GM12878 (cell line): ENCODE data around the gene DLK1. TPM values are rescaled to one million over a fixed set of nuclear protein-coding genes. Genes with fewer than 3 reads are reported as not detected.

Experiments
- ATAC-seq: fragments of 200-7000 bp; cut with Tn5 transposase; 3 replicates; pipeline ENCODE4 v1.9.1; 2020; ENCODE audit warnings: mild to moderate bottlenecking, moderate library complexity
- Bru-seq: library from RNA; stranded (reverse); fragments of 400-500 nt; gene quantifications from one replicate; lab custom pipeline; 2021; lab: Mats Ljungman, UMichigan
- BruChase-seq, 2 experiments: library from RNA; stranded (reverse); fragments of 400-500 nt; gene quantifications; one replicate each; lab custom pipeline; 2021; lab: Mats Ljungman, UMichigan
- BruUV-seq: library from RNA; stranded (reverse); fragments of 400-500 nt; replicated peaks from 2 replicates; lab custom pipeline; 2021; lab: Mats Ljungman, UMichigan
- CTCF ChIA-PET: fragments of 300-600 bp; sonication (Branson Sonifier 250); formaldehyde crosslinking; extraction: SDS; loops from one replicate; lab custom pipeline; 2021; ENCODE audit warnings: inconsistent platforms; lab: Yijun Ruan, JAX
- POLR2A ChIA-PET: fragments of 350-600 bp; formaldehyde crosslinking; extraction: SDS; loops from one replicate; lab custom pipeline; 2021; ENCODE audit warnings: inconsistent platforms; lab: Charles Lee
- RAD21 ChIA-PET: fragments of 300-600 bp; sonication (Branson Sonifier 250); formaldehyde crosslinking; loops from one replicate; lab custom pipeline; 2023; ENCODE audit warnings: antibody characterized with exemption; ENCODE audit not compliant: unreplicated experiment; lab: Charles Lee
- SMC1A ChIA-PET: fragments of 300-600 bp; sonication (Branson Sonifier 250); formaldehyde crosslinking; loops from one replicate; lab custom pipeline; 2023; ENCODE audit not compliant: unreplicated experiment, uncharacterized antibody; lab: Charles Lee
- DNase-seq: peaks from one replicate; pipeline ENCODE4 v3.0.0-alpha.2; 2011; ENCODE audit warnings: low read depth, low spot score
- FAIRE-seq: peaks from 3 replicates; lab custom pipeline; 2011; peaks lifted over from hg19 to GRCh38; lab: Jason Lieb, UNC
- H2AFZ ChIP-seq: 2 replicates; pipeline ENCODE4 v1.6.0; 2011; ENCODE audit warnings: low read depth, low read length, control low read depth; ENCODE audit not compliant: control insufficient read depth
- H3K27ac ChIP-seq: 2 replicates; pipeline ENCODE4 v1.5.1; 2011; ENCODE audit warnings: control low read depth; ENCODE audit not compliant: control insufficient read depth, insufficient read depth
- H3K27me3 ChIP-seq, 2 experiments: replicated peaks in 1 of 2; 2 replicates each; pipeline versions ENCODE4 v1.6.0 to v1.6.1; 2011; ENCODE audit warnings: low read length in 1 of 2; ENCODE audit not compliant: control insufficient read depth in 2 of 2, insufficient read depth in 2 of 2
- H3K36me3 ChIP-seq, 2 experiments: 2 replicates each; pipeline ENCODE4 v1.5.1; 2011; ENCODE audit warnings: low read length in 1 of 2; ENCODE audit not compliant: control insufficient read depth in 2 of 2, insufficient read depth in 2 of 2
- H3K4me1 ChIP-seq: 2 replicates; pipeline ENCODE4 v1.6.1; 2011; ENCODE audit warnings: mild to moderate bottlenecking, low read length, moderate library complexity, mixed read lengths; ENCODE audit not compliant: control insufficient read depth, insufficient read depth
- H3K4me2 ChIP-seq: 2 replicates; pipeline ENCODE4 v1.6.0; 2011; ENCODE audit warnings: control low read depth; ENCODE audit not compliant: control insufficient read depth, insufficient read depth
- H3K4me3 ChIP-seq: fragments of 200-600 bp; sonication (generic); 2 replicates; pipeline ENCODE4 v1.5.1; 2016
- H3K79me2 ChIP-seq: 2 replicates; pipeline ENCODE4 v1.6.0; 2011; ENCODE audit warnings: low read length; ENCODE audit not compliant: control insufficient read depth, insufficient read depth
- H3K9ac ChIP-seq: 2 replicates; pipeline ENCODE4 v1.8.0; 2011; ENCODE audit warnings: low read length, control low read depth, mixed read lengths; ENCODE audit not compliant: control insufficient read depth, insufficient read depth
- H3K9me3 ChIP-seq: replicated peaks from 3 replicates; pipeline ENCODE4 v1.5.1; 2011; ENCODE audit warnings: mild to moderate bottlenecking, low read length; ENCODE audit not compliant: control insufficient read depth, insufficient read depth
- H4K20me1 ChIP-seq: 2 replicates; pipeline ENCODE4 v1.6.0; 2011; ENCODE audit not compliant: control insufficient read depth, insufficient read depth
- CBX3 ChIP-seq: fragments of 200-600 bp; sonication (generic); IDR thresholded peaks from 2 replicates; pipeline ENCODE4 v1.6.1; 2016; ENCODE audit warnings: low read depth, borderline replicate concordance
- CEBPB ChIP-seq, 2 experiments: fragments of 150-350 bp in 1 of 2; IDR thresholded peaks; 2 replicates each; pipeline ENCODE4 v1.6.1; 2012 to 2014; ENCODE audit warnings: low read depth in 2 of 2, low read length in 2 of 2, borderline replicate concordance in 1 of 2, inconsistent platforms in 1 of 2
- CHD4 ChIP-seq: fragments of 200-600 bp; sonication (generic); IDR thresholded peaks from 2 replicates; pipeline ENCODE4 v1.6.1; 2016; ENCODE audit warnings: mild to moderate bottlenecking
- GATAD2B ChIP-seq: fragments of 450-650 bp; conservative IDR thresholded peaks from 2 replicates; pipeline ENCODE4 v1.6.1; 2017; ENCODE audit warnings: low read depth, mild to moderate bottlenecking, moderate library complexity
- HCFC1 ChIP-seq: fragments of 150-350 bp; IDR thresholded peaks from 2 replicates; pipeline ENCODE4 v1.6.1; 2014; ENCODE audit warnings: low read length
- JUNB ChIP-seq: IDR thresholded peaks from 2 replicates; pipeline ENCODE4 v1.6.1; 2016; ENCODE audit warnings: antibody characterized with exemption, mild to moderate bottlenecking
- NFXL1 ChIP-seq: fragments of 450-650 bp; IDR thresholded peaks from 2 replicates; pipeline ENCODE4 v1.6.1; 2017; ENCODE audit warnings: antibody characterized with exemption, mild to moderate bottlenecking, borderline replicate concordance
- POLR2AphosphoS2 ChIP-seq: IDR thresholded peaks from 2 replicates; pipeline ENCODE4 v1.6.1; 2011; ENCODE audit warnings: low read depth, mild to moderate bottlenecking, low read length, improper control_type of control experiment, moderate library complexity
- RB1 ChIP-seq: fragments of 450-650 bp; formaldehyde crosslinking; IDR thresholded peaks from 2 replicates; pipeline ENCODE4 v1.6.1; 2017; ENCODE audit warnings: mild to moderate bottlenecking, borderline replicate concordance
- WGBS: methylation state at CpG from one replicate; pipeline ENCODE4 v1.1.6; 2016; ENCODE audit warnings: low lambda C conversion rate; ENCODE audit not compliant: insufficient replicate concordance, insufficient coverage; ENCODE audit errors: missing lambda C conversion rate; 5-methylcytosine and 5-hydroxymethylcytosine counted together
- in situ Hi-C: fragments of 300-500 bp; cut with MboI; formaldehyde crosslinking; loops from 9 replicates; pipeline ENCODE4 v1.14.3; 2018; ENCODE audit warnings: mixed read lengths
- intact Hi-C: fragments of 100-400 bp; cut with micrococcal nuclease; formaldehyde crosslinking; loops from one replicate; pipeline ENCODE4 v1.14.2; 2022; ENCODE audit not compliant: unreplicated experiment
- long read RNA-seq, 2 experiments: library from polyadenylated mRNA; unstranded; transcript quantifications; one replicate each; pipeline ENCODE4 v2.0.0, GENCODE V29; 2019 to 2020
- polyA minus RNA-seq, 3 experiments: library from RNA; depleted of rRNA, polyadenylated mRNA; stranded (reverse); fragments of >200 nt; gene quantifications; 2 replicates each; pipeline ENCODE4 v1.2.3, GENCODE V29; 2011
- polyA plus RNA-seq, 11 experiments: library from polyadenylated mRNA; depleted of rRNA in 4 of 11; unstranded in 6 of 11; stranded (reverse) in 5 of 11; fragments of >200 nt; fragmentation: Nextera tagmentation in 4 of 11; fragmentation: Illumina TruSeq in 1 of 11; extraction: Ambion mirVana in 4 of 11; extraction: Trizol in 1 of 11; gene quantifications; 1 replicate in 1 of 11; 2 replicates in 10 of 11; pipeline versions ENCODE4 v1.2.1 to v1.2.3, GENCODE V29; 2011 to 2016; ENCODE audit warnings: inconsistent platforms in 2 of 11, missing spikeins in 2 of 11, low read depth in 1 of 11
- total RNA-seq, 4 experiments: library from RNA; depleted of rRNA in 3 of 4; stranded (reverse); fragments of >200 nt in 3 of 4; fragmentation: Illumina TruSeq in 1 of 4; extraction: Trizol in 1 of 4; gene quantifications; 2 replicates each; pipeline versions ENCODE4 v1.2.1 to v1.2.3, GENCODE V29; 2013 to 2021
- TF ChIP-seq, protein P1 (sequence below): fragments of 450-650 bp; IDR thresholded peaks from 2 replicates; pipeline ENCODE4 v1.6.1; 2017; ENCODE audit warnings: mild to moderate bottlenecking, moderate library complexity

The DLK1 gene
- not detected in 2 replicates for total RNA-seq (2013; cell fraction: nucleolus; rRNA removed)
- total RNA-seq (2014; rRNA removed) (not detected in 2 replicates), total RNA-seq (2014; rRNA removed; fragmentation: Illumina TruSeq; extraction: Trizol) (not detected in 2 replicates), total RNA-seq (2021) (0.85 and 0.87 TPM in 2 replicates), polyA plus RNA-seq (2011; rRNA removed) (not detected in 2 replicates), polyA plus RNA-seq (2014; fragmentation: Illumina TruSeq; extraction: Trizol) (not detected in 2 replicates), polyA plus RNA-seq (2014; fragmentation: Nextera tagmentation; extraction: Ambion mirVana) (not detected), polyA plus RNA-seq (2014; rRNA removed) (not detected in 2 replicates), polyA plus RNA-seq (2016; fragmentation: Nextera tagmentation; extraction: Ambion mirVana) (not detected), polyA minus RNA-seq (2011; rRNA and poly(A)+ RNA removed) (0.15 TPM in 1 of 2 replicates, not detected in the other), Bru-seq, nascent RNA (not detected), BruChase-seq, experiment 1, labeled RNA remaining after a 6-hour chase (not detected), BruChase-seq, experiment 2, labeled RNA remaining after a 2-hour chase (not detected)
- not detected for polyA plus RNA-seq (2011; ENCODE audit: low read depth)
- polyA plus RNA-seq (2011; cell fraction: cytosol; rRNA removed): not detected in 2 replicates
- 0.39 TPM in 1 of 2 replicates, not detected in the other for polyA plus RNA-seq (2011; cell fraction: nucleus; rRNA removed)
- polyA plus RNA-seq (2012): not detected in 2 replicates
- polyA minus RNA-seq (2011; cell fraction: cytosol; rRNA and poly(A)+ RNA removed): not detected in 2 replicates
- not detected in 2 replicates for polyA minus RNA-seq (2011; cell fraction: nucleus; rRNA and poly(A)+ RNA removed)
- long read RNA-seq, experiment 1: 0 reads
- long read RNA-seq, experiment 2: 0 reads

GRCh38 chr14:100726550-100727085, at the start of gene DLK1:
TSS of gene DLK1 (plus strand) at chr14:100726892. CDS start at chr14:100727069, 177 bp downstream.
- no TSS peak for BruUV-seq
- Histone ChIP-seq H3K4me2 (no peak within 1 kb of the TSS), H3K36me3 (no peaks in the 10 kb centered on the region), H3K9me3 (no peaks in the 10 kb centered on the region), H3K27me3 (peaks cover 2% of the 10 kb centered on the region in 2 experiments; a peak in 3 of 4 replicates), H2AFZ (no peak within 1 kb of the TSS)
- ChIA-PET SMC1A (no interaction called here), RAD21 (no interaction called here), POLR2A (no interaction called here)
- in situ Hi-C loops: no loop called here
- no peak for DNase-seq
- intact Hi-C loops: no loop called here
- 54% methylated on average over 20 of the region's 77 CpGs for WGBS
- TF ChIP-seq CEBPB (IDR thresholded peaks at IDR 0.05; ENCODE audit: borderline replicate concordance in 1 of 2, low read depth in 2 of 2, low read length in 2 of 2): no peak
- TF ChIP-seq, all 136 proteins: peak for 0
- ATAC-seq: no peak
- Histone ChIP-seq H3K4me1 (no peaks in the 10 kb centered on the region), H3K27ac (no peak within 1 kb of the TSS), H3K4me3 (no peak within 1 kb of the TSS), H3K79me2 (no peaks in the 10 kb centered on the region), H4K20me1 (no peaks in the 10 kb centered on the region), H3K9ac (no peak within 1 kb of the TSS)
- CTCF ChIA-PET: no interaction called here
- no peak for FAIRE-seq

GRCh38 chr14:100677152-100677551, 49.5 kb upstream of the DLK1 start:
- in situ Hi-C loops: no loop called here
- FAIRE-seq (no peak), DNase-seq (no peak), ATAC-seq (no peak)
- H3K9ac ChIP-seq: no peak overlapping the region
- H3K27ac ChIP-seq: no peak overlapping the region
- H4K20me1 ChIP-seq: no peaks in the 10 kb centered on the region
- ChIA-PET CTCF (interaction anchor here (0.7 to 1.4 kb wide), 3 partner anchors 12 to 31 kb away, joined by 3 to 4 read pairs (median 3); no protein-coding TSS in a partner anchor), POLR2A (no interaction called here), RAD21 (no interaction called here), SMC1A (no interaction called here)
- H3K4me2 ChIP-seq: no peak overlapping the region
- intact Hi-C loops: no loop called here
- H3K4me1 ChIP-seq: no peaks in the 10 kb centered on the region
- no peak overlapping the region for H3K4me3 ChIP-seq
- H3K9me3 ChIP-seq: no peaks in the 10 kb centered on the region
- 30% methylated on average over 10 of the region's 10 CpGs for WGBS
- no TSS peak for BruUV-seq
- no peaks in the 10 kb centered on the region for H3K36me3 ChIP-seq
- H2AFZ ChIP-seq: no peak overlapping the region
- H3K79me2 ChIP-seq: no peaks in the 10 kb centered on the region
- peaks cover 0 to 3% of the 10 kb centered on the region in 2 experiments; a peak in 2 of 4 replicates for H3K27me3 ChIP-seq
- TF ChIP-seq JUNB: no peak
- no peak for TF ChIP-seq GATAD2B
- TF ChIP-seq NFXL1: no peak
- no peak for TF ChIP-seq RB1
- TF ChIP-seq CBX3: no peak
- TF ChIP-seq, protein P1, sequence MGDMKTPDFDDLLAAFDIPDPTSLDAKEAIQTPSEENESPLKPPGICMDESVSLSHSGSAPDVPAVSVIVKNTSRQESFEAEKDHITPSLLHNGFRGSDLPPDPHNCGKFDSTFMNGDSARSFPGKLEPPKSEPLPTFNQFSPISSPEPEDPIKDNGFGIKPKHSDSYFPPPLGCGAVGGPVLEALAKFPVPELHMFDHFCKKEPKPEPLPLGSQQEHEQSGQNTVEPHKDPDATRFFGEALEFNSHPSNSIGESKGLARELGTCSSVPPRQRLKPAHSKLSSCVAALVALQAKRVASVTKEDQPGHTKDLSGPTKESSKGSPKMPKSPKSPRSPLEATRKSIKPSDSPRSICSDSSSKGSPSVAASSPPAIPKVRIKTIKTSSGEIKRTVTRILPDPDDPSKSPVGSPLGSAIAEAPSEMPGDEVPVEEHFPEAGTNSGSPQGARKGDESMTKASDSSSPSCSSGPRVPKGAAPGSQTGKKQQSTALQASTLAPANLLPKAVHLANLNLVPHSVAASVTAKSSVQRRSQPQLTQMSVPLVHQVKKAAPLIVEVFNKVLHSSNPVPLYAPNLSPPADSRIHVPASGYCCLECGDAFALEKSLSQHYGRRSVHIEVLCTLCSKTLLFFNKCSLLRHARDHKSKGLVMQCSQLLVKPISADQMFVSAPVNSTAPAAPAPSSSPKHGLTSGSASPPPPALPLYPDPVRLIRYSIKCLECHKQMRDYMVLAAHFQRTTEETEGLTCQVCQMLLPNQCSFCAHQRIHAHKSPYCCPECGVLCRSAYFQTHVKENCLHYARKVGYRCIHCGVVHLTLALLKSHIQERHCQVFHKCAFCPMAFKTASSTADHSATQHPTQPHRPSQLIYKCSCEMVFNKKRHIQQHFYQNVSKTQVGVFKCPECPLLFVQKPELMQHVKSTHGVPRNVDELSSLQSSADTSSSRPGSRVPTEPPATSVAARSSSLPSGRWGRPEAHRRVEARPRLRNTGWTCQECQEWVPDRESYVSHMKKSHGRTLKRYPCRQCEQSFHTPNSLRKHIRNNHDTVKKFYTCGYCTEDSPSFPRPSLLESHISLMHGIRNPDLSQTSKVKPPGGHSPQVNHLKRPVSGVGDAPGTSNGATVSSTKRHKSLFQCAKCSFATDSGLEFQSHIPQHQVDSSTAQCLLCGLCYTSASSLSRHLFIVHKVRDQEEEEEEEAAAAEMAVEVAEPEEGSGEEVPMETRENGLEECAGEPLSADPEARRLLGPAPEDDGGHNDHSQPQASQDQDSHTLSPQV: no peak
- TF ChIP-seq CHD4: no peak
- TF ChIP-seq POLR2AphosphoS2: no peak
- TF ChIP-seq HCFC1: no peak
